Right lobe of liver (tissue), 4 donors: ENCODE measurements around the gene ZNF646.

Experiments used
- POLR2A ChIP-seq: fragments of 450-650 bp; IDR thresholded peaks from one replicate; pipeline ENCODE4 v1.6.1; 2017; ENCODE audit warnings: antibody characterized with exemption, mild to moderate bottlenecking
- TF ChIP-seq, protein P1 (sequence below), 4 donors: fragments of 200-600 bp in 3 of 4; fragments of 450-650 bp in 1 of 4; IDR thresholded peaks; one replicate each; pipeline versions ENCODE4 v1.5.1 to v1.8.0; 2016 to 2022; ENCODE audit warnings: antibody characterized with exemption in 4 of 4, mild to moderate bottlenecking in 2 of 4
- donor health status: DM: no; HTN: no; CAD: no.
- donor health status: DM: no; HTN: no; CAD: no.
- donor health status: DM: no; HTN: yes; CAD: no.

DNA sequence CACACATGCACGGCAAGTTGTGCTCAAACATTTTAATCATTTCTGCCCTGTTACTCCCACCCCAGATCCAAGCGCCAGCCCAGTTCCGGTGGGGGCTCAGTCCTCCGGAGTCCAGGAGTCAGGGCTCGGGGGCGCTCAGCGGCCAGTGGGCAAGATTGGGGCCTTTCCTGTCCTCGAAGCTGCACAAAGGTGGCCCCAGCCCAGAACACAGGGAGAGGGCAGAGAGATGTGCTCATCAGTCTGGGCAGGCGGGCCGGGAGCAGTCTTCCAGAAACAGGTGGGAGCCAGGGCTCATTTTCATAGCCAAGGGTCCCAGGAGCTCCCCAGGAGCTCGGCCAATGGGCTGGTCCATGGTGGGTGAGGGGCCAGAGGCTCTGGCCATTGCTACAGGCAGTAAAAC is 57.2 kb downstream of the ZNF646 start:
- TF ChIP-seq, protein P1, sequence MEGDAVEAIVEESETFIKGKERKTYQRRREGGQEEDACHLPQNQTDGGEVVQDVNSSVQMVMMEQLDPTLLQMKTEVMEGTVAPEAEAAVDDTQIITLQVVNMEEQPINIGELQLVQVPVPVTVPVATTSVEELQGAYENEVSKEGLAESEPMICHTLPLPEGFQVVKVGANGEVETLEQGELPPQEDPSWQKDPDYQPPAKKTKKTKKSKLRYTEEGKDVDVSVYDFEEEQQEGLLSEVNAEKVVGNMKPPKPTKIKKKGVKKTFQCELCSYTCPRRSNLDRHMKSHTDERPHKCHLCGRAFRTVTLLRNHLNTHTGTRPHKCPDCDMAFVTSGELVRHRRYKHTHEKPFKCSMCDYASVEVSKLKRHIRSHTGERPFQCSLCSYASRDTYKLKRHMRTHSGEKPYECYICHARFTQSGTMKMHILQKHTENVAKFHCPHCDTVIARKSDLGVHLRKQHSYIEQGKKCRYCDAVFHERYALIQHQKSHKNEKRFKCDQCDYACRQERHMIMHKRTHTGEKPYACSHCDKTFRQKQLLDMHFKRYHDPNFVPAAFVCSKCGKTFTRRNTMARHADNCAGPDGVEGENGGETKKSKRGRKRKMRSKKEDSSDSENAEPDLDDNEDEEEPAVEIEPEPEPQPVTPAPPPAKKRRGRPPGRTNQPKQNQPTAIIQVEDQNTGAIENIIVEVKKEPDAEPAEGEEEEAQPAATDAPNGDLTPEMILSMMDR (IDR thresholded peaks at IDR 0.05) = no peak
- TF ChIP-seq POLR2A = no peak
